Esophagus squamous epithelium (tissue), 5 donors: ENCODE measurements around the gene TCP11. TPM values are rescaled to one million over a fixed set of nuclear protein-coding genes. Genes with fewer than 3 reads are reported as not detected.
A peak's percentile ranks its signal among the peaks of the same experiment; 100 is the strongest.

Experiments
- DNase-seq: peaks from one replicate; lab custom pipeline; 2025; lab: John Stamatoyannopoulos, UW
- H3K27ac ChIP-seq, 4 donors: fragments of 200-600 bp; sonication (generic); one replicate each; pipeline ENCODE4 v1.5.1; 2016 to 2019; ENCODE audit warnings: mild to moderate bottlenecking in 1 of 4
- H3K27me3 ChIP-seq, 4 donors: fragments of 200-600 bp; sonication (generic); 1 replicate in 3 of 4; 2 replicates in 1 of 4; pipeline versions ENCODE4 v1.5.1 to v1.6.0; 2017 to 2021; ENCODE audit warnings: antibody characterized with exemption in 1 of 4
- H3K36me3 ChIP-seq, 3 donors: fragments of 200-600 bp; sonication (generic); one replicate each; pipeline ENCODE4 v1.5.1; 2016 to 2019
- H3K4me1 ChIP-seq, 3 donors: fragments of 200-600 bp; sonication (generic); one replicate each; pipeline ENCODE4 v1.5.1; 2017 to 2019
- H3K4me3 ChIP-seq, 4 donors: fragments of 200-600 bp; sonication (generic); 1 replicate in 3 of 4; 2 replicates in 1 of 4; pipeline ENCODE4 v1.5.1; 2016 to 2019; ENCODE audit warnings: mild to moderate bottlenecking in 2 of 4, moderate library complexity in 1 of 4
- H3K9me3 ChIP-seq, 3 donors: fragments of 200-600 bp; sonication (generic); one replicate each; pipeline ENCODE4 v1.5.1; 2016 to 2019
- CTCF ChIP-seq, 6 experiments: fragments of 450-650 bp in 4 of 6; fragments of 200-600 bp in 2 of 6; sonication (generic) in 2 of 6; IDR thresholded peaks; one replicate each; pipeline ENCODE4 v1.5.1; 2016 to 2019; ENCODE audit warnings: antibody characterized with exemption in 6 of 6, mild to moderate bottlenecking in 4 of 6, moderate library complexity in 4 of 6
- POLR2A ChIP-seq, 4 donors: fragments of 450-650 bp; IDR thresholded peaks; one replicate each; pipeline ENCODE4 v1.6.1; 2017; ENCODE audit warnings: antibody characterized with exemption in 4 of 4, mild to moderate bottlenecking in 4 of 4, moderate library complexity in 3 of 4
- WGBS, 2 donors: methylation state at CpG; one replicate each; pipeline ENCODE4 v1.1.5; 2018; 5-methylcytosine and 5-hydroxymethylcytosine counted together
- intact Hi-C: fragments of 100-400 bp; cut with DNase I; formaldehyde crosslinking; loops from one replicate; pipeline ENCODE4 v1.15.0; 2022
- total RNA-seq, 4 donors: library from RNA; depleted of rRNA; stranded (reverse); fragments of >200 nt; gene quantifications; one replicate each; pipeline ENCODE4 v1.1.0, GENCODE V29; 2016
- donor health status: DM: yes; HTN: yes; CAD: no.

TCP11 gene
- total RNA-seq, 4 donors from 2014 or later = 0.64 TPM; not detected in 3

- no peak for DNase-seq
- TF ChIP-seq POLR2A (IDR thresholded peaks at IDR 0.05) (no peak), CTCF (IDR thresholded peaks at IDR 0.05) (no peak)
- H3K9me3 ChIP-seq = no peaks in the 10 kb centered on the region
- WGBS, 2 donors = 46 to 55% methylated on average over 5 of the region's 5 CpGs
- intact Hi-C loops = no loop called here
- H3K27me3 ChIP-seq = no peaks in the 10 kb centered on the region
- H3K4me3 ChIP-seq = peak overlapping the region in 2 of 4 donors; percentile 21 to 51
- H3K27ac ChIP-seq = peak overlapping the region in 3 of 4 donors; percentile 17 to 46 (median 42)
- H3K36me3 ChIP-seq = no peaks in the 10 kb centered on the region
- peaks cover 12 to 41% (median 13%) of the 10 kb centered on the region in 3 donors for H3K4me1 ChIP-seq
These were observed 40.3 kb upstream of the TCP11 start for GRCh38 chr6:35181308-35181932.

- Histone ChIP-seq H3K27ac (peak overlapping the region in 1 of 4 donors; percentile 5), H3K9me3 (no peaks in the 10 kb centered on the region), H3K4me1 (peaks cover 12 to 37% (median 13%) of the 10 kb centered on the region in 3 donors), H3K4me3 (no peak overlapping the region), H3K36me3 (no peaks in the 10 kb centered on the region), H3K27me3 (no peaks in the 10 kb centered on the region)
- 42 to 67% methylated on average over 2 of the region's 2 CpGs for WGBS, 2 donors
- intact Hi-C loops = no loop called here
- no peak for DNase-seq
- TF ChIP-seq POLR2A (IDR thresholded peaks at IDR 0.05) = no peak
- TF ChIP-seq CTCF (IDR thresholded peaks at IDR 0.05) = no peak
These were observed 38.9 kb upstream of the TCP11 start for GRCh38 chr6:35179901-35180535.

- TF ChIP-seq POLR2A (IDR thresholded peaks at IDR 0.05) (no peak), CTCF (IDR thresholded peaks at IDR 0.05) (no peak)
- WGBS, 2 donors = 66 to 75% methylated on average over 3 to 5 of the region's 5 CpGs
- Histone ChIP-seq H3K27me3 (no peaks in the 10 kb centered on the region), H3K27ac (peak overlapping the region in 1 of 4 donors; percentile 5), H3K4me1 (peaks cover 12 to 32% (median 13%) of the 10 kb centered on the region in 3 donors), H3K36me3 (no peaks in the 10 kb centered on the region), H3K9me3 (no peaks in the 10 kb centered on the region), H3K4me3 (no peak overlapping the region)
- intact Hi-C loops = no loop called here
- DNase-seq = no peak
These were observed 38.0 kb upstream of the TCP11 start for GRCh38 chr6:35178932-35179832.

DNA sequence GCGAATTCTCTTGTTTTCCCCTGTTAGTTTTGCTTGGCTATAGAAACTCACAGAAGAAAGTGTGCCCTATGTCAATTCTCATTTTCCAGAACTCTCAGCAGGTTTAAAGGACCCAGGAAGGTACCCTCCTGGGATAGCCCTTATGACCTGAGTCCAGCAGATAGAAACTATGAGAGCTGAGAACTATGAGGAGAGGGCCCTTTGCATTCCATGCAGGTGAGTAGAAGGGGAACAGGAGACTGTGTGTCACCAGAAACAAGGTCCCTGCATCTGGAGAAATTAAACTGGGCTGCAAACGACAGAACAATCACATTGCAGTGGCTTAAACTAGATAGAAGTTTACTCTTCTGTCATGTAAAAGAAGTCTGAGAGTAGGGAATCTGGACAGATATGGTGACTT lies 36.9 kb upstream of the TCP11 start:
- WGBS, 2 donors = 96 to 97% methylated on average over 2 of the region's 2 CpGs
- TF ChIP-seq CTCF (IDR thresholded peaks at IDR 0.05) (no peak), POLR2A (IDR thresholded peaks at IDR 0.05) (no peak)
- H3K9me3 ChIP-seq = no peaks in the 10 kb centered on the region
- no peak overlapping the region for H3K4me3 ChIP-seq
- no peaks in the 10 kb centered on the region for H3K36me3 ChIP-seq
- DNase-seq = no peak
- intact Hi-C loops = no loop called here
- H3K27me3 ChIP-seq = no peaks in the 10 kb centered on the region
- H3K4me1 ChIP-seq = peaks cover 12 to 32% (median 13%) of the 10 kb centered on the region in 3 donors
- H3K27ac ChIP-seq = no peak overlapping the region
